AG04449 (cell line): ENCODE results near the gene CXCL6.

Source experiments
- CTCF ChIA-PET: fragments of 350-600 bp; formaldehyde crosslinking; extraction: SDS; loops from one replicate; lab custom pipeline; 2021; ENCODE audit warnings: antibody characterized with exemption; lab: Yijun Ruan, JAX
- POLR2A ChIA-PET: fragments of 400-600, 350-600 bp; formaldehyde crosslinking; extraction: SDS; loops from one replicate; lab custom pipeline; 2020; ENCODE audit warnings: antibody characterized with exemption, inconsistent platforms; lab: Yijun Ruan, JAX
- DNase-seq: peaks from one replicate; pipeline ENCODE4 v3.0.0-alpha.2; 2010; ENCODE audit warnings: low read depth, low spot score
- H3K4me3 ChIP-seq: 2 replicates; pipeline ENCODE4 v1.5.1; 2011; ENCODE audit warnings: low read depth, mild to moderate bottlenecking, control low read depth, low read length
- CTCF ChIP-seq: IDR thresholded peaks from one replicate; pipeline ENCODE4 v1.5.1; 2011; ENCODE audit warnings: mild to moderate bottlenecking, moderate library complexity, low read length, control low read depth, inconsistent platforms; ENCODE audit not compliant: insufficient read depth; ENCODE audit errors: missing control alignments

Gene CXCL6

GRCh38 chr4:73852771-73853170 is 16.3 kb downstream of the CXCL6 start:
- ChIA-PET CTCF (interaction anchor here (1.4 to 1.5 kb wide), 2 partner anchors 9 to 12 kb away, joined by 3 to 6 read pairs; no protein-coding TSS in a partner anchor), POLR2A (no interaction called here)
- no peak for TF ChIP-seq CTCF
- no peak overlapping the region for H3K4me3 ChIP-seq
- no peak for DNase-seq

DNA sequence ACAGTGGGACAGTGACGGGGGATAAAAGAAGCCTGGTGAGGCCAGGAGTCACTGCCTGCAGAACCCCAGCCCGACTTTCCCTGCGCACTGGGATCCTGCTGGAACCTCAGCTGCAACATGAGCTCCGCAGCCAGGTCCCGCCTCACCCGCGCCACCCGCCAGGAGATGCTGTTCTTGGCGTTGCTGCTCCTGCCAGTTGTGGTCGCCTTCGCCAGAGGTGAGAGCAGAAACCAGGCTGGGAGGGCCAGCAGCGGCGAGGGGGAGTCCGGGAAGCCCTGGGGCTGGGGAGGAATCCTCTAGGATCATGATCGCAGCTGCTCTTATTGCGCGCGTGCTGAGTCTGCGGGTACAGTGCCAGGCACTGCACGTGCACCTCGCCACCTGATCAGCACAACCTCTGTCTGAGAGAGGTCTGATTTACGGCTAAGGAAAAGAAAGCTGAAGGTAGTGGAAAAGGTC is 16.8 kb downstream of the CXCL6 start, which contains the start of gene PF4V1:
Gene PF4V1, plus strand, starts transcription at position 51 of the 459 bp plus-strand sequence. Its CDS starts 67 bp downstream, at position 118.
- CTCF ChIA-PET, result interaction anchor here (1.4 to 1.6 kb wide), 3 partner anchors 10 to 11 kb away, joined by 3 to 6 read pairs (median 3); no protein-coding TSS in a partner anchor
- POLR2A ChIA-PET, result no interaction called here
- no peak for DNase-seq
- peak within 1 kb of the TSS; percentile 32 for H3K4me3 ChIP-seq
- TF ChIP-seq CTCF, result peak; percentile 56

DNA sequence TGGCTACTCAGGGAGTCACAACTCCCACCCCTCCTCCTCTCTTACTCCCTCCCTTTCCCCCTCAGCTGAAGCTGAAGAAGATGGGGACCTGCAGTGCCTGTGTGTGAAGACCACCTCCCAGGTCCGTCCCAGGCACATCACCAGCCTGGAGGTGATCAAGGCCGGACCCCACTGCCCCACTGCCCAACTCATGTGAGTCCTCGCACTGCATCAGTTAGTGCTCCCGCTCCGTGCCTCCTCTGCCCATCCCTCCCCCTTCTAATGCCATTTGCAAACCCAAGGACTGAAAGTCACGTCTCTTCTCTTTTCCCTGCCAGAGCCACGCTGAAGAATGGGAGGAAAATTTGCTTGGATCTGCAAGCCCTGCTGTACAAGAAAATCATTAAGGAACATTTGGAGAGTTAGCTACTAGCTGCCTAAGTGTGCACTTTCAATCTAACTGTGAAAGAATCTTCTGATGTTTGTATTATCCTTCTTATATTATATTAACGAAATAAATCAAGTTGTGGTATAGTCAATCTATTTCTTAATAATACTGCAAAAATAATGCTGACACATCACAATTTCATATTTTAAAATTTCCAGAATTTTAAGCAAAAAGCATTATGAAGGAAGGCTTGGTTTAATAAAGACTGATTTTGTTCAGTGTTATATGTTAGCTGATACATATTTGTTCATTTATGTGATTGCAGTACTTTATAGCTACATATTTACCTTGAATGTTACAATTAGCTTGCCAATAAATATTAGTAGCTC is 17.4 kb downstream of the CXCL6 start:
- POLR2A ChIA-PET, result no interaction called here
- CTCF ChIA-PET, result interaction anchor here (0.7 to 1.6 kb wide), 3 partner anchors 9 to 875 kb away, joined by 3 read pairs; no protein-coding TSS in a partner anchor
- DNase-seq, result no peak
- TF ChIP-seq CTCF, result no peak
- no peak overlapping the region for H3K4me3 ChIP-seq

DNA sequence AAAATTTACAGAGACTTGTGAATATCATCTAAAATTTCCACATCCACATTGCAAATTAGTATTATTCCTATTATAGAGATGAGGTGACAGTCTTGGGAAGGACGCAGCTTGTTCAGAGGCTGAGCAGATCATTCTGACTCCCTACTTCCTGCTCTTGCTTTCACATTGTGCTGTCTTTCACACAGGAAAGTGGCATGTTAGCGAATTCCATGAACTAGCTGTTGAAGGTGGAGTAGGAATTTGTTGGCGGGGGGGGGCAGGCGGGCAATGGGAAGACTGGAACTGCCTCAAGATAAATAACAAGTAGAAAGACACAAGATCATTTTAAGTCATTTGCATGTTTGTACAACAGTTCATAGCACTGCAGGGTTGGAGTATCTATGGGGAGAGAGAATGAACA is 18.9 kb downstream of the CXCL6 start:
- ChIA-PET CTCF (interaction anchor here (1.2 kb wide), 1 partner anchor 128 kb away, joined by 3 read pairs; no protein-coding TSS in a partner anchor), POLR2A (no interaction called here)
- no peak for TF ChIP-seq CTCF
- DNase-seq, result no peak
- no peak overlapping the region for H3K4me3 ChIP-seq

GRCh38 chr4:73856518-73856917 is 20.0 kb downstream of the CXCL6 start:
- ChIA-PET POLR2A (no interaction called here), CTCF (interaction anchor here (1.2 kb wide), 1 partner anchor 129 kb away, joined by 3 read pairs; no protein-coding TSS in a partner anchor)
- no peak overlapping the region for H3K4me3 ChIP-seq
- TF ChIP-seq CTCF, result no peak
- no peak for DNase-seq

DNA sequence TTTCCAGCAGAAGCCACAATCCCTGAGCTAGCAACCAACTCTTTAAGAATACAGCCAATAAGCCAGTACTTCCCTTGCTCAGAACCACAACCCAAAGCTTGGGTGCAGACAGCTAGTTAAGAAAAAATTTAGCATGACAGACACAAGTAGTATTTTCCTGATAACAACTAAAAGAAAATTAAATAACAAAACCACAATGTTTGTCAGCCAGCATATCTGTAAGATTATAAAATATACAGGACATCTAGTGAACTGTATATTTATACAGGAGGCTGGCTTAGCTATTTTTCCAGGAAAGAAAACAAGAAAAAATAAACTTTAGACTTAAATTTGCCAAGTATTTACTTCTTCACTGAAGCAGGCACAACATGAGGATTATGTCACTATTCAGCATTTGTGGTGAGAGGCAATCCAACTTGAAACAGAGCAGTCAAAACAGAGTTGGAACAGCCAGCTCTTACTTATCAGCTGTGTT is 23.2 kb downstream of the CXCL6 start:
- no peak overlapping the region for H3K4me3 ChIP-seq
- ChIA-PET POLR2A (interaction anchor here (0.6 kb wide), 1 partner anchor 23 kb away, joined by 3 read pairs; no protein-coding TSS in a partner anchor), CTCF (interaction anchor here (0.8 to 2.0 kb wide), 5 partner anchors 9 to 584 kb away, joined by 3 to 5 read pairs (median 4); partner anchors contain the start of gene CXCL1)
- TF ChIP-seq CTCF, result no peak
- no peak for DNase-seq
